Left hindlimb (tissue), 1 donor: ENCODE measurements around the gene FOXK1.
"Not testable (repeated sequence)": the region's sequence is repeated elsewhere in the genome, so short reads cannot be mapped to it uniquely, and the experiment has no call there.

ENCODE experiments used
- DNase-seq: peaks from one replicate; pipeline ENCODE4 v3.0.0-alpha.2; 2018

Gene FOXK1

DNA sequence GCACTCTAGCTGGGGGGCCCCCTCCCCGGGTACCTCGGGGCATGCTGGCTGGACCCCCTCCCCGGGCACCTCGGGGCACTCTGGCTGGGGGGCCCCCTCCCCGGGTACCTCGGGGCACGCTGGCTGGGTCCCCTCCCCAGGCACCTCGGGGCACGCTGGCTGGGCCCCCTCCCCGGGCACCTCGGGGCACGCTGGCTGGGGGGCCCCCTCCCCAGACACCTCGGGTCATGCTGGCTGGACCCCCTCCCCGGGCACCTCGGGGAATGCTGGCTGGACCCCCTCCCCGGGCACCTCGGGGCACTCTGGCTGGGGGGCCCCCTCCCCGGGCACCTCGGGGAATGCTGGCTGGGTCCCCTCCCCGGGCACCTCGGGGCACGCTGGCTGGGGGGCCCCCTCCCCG lies 120.5 kb downstream of the FOXK1 start:
- DNase-seq: not testable (repeated sequence)

DNA sequence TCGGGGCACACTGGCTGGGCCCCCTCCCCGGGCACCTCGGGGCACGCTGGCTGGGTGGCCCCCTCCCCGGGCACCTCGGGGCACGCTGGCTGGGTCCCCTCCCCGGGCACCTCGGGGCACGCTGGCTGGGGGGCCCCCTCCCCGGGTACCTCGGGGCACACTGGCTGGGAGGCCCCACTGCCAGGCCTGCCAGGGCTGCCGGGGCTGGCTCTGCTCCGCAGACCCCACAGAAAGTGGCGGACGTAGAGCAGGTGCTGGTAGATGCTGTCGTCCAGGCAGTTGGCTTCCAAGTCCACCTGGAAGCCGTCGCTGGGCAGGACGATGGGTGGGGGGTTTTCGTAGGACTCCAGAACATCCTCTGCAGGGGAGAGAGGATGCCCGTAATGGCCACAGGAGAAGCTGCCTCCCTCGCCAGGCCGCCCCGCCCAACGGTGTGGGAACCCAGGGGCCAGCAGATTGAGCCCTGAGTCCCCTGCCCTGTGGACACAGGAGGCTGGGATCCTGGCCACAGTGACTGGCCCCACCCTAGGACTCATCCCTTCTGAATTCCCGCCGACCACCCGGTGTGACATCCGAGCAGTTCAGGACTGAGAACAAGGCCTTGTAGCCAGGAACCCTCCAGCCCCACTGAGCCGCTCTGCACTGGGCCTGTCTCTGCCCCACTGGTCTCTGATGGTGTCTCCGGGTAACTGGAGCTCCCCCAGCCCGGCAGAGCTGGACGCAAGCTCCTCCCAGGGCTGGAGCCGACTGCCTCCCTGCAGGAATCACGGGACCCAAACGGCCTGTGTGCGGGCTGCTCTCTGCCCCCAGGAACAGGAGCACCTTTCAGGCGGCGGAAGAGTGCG lies 121.5 kb downstream of the FOXK1 start:
- no peak for DNase-seq

DNA sequence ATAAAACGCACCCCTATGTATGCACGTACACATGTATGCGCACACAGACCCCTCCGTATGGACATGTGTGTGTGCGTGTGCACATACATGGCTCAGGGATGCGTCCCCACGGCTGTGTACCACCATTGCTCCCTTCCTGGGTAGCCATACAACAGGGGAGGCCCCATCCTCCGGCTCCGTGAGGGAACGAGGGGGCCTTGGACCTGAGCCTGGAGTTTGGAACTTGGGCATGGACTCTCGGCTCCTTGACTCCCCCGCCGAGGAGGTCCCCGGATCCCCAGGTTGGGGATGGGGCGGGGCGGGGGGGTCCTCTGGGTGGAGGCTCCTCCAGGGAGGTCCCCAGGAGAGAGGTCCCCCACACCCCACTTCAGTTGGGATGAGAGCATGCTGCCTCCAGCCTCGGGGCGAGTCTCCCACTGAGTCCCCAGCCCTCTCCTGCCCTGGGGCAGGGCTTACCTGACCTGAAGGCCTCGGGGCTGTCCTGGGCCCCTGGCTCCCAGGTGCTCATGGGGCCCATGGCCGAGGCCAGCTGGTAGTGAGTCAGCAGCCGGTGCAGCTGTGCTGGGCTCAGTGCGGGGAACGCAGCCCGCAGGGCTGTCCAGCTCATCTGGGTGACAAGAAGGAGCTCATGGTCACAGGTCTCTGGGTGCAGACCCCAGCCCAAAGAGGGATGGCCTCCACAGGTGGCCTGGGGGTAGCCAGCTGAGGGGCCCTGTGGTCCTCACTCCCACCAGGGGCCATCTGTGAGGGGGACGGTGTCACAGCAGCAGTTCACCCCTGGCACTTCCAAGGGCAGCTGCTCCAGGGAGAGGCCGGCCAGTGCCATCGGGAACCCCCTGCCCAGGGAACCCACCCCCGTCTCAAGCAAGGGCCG lies 123.3 kb downstream of the FOXK1 start:
- DNase-seq: no peak

DNA sequence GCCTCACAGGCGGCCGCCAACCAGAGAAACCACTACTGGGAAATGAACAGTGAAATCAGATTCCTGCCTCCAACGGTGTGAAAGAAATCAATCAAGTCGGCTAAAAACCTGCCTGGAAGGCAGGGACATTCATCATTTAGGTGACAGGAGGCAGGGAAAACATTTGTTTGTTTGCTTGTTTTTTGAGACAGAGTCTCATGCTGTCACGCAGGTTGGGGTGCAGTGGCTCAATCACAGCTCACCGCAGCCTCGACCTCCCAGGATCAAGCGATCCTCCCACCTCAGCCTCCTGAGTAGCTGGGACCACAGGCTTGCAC lies 123.8 kb downstream of the FOXK1 start:
- DNase-seq: no peak

DNA sequence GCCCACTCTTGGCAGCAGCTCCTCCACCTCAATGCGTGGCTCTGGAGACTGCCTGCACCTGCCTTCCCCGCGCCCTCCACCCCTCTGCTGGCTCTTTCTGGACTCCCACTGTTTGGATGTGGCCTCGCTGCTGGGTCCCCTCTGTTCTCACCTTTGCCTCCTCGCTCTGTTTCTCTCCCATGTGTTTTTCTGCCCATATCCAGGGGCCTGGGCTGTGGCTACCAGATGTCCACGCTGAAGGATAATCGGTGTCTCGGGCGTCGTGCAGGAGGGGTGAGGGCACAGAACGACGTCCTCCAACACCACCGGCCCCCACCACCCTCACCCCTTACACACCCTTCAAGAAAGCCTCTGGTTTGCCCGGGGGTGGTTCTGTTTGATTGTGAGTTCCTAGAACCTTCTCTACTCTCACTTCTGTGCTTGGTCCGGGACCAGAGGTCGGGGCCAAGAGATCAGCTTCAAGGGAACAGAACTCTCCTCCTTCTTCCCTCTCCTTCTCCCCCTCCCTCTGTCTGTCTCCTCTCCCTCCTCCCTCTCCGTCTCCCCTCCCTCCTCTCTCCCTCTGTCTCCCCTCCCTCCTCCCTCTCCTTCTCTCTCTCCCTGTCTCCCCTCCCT lies 125.0 kb downstream of the FOXK1 start:
- no peak for DNase-seq

DNA sequence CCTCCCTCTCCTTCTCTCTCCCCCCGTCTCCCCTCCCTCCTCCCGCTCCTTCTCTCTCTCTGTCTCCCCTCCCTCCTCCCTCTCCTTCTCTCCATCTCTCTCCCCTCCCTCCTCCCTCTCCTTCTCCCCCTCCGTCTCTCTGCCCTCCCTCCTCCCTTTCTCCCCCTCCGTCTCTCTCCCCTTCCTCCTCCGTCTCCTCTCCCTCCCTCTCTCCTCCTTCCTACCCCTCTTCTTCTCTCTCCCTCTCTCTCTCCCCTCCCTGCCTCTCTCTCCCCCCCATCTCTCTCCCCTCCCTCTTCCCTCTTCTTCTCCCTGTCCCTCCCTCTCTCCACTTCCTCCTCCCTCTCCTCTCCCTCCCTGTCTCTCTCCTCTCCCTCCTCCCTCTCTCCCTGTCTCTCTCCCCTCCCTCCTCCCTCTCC lies 125.5 kb downstream of the FOXK1 start:
- DNase-seq: no peak

DNA sequence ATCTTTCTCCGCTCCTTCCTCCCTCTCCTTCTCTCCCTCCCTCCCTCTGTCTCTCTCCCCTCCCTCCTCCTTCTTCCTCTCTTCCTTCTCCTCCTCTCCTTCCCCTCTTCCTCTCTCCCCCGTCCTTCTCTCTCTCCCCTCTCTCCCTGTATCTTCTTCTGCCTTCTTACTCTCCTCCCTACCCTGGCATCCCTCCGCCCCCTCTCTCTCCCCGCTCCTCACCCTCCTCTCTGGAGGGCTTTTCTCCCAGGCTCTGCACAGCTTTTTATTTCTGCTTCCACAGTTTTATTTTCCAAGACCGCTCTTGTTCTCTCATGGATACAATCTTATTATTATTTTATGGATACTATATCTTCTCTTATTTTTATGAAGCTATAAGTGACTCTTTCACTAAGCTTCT lies 125.9 kb downstream of the FOXK1 start:
- no peak for DNase-seq

DNA sequence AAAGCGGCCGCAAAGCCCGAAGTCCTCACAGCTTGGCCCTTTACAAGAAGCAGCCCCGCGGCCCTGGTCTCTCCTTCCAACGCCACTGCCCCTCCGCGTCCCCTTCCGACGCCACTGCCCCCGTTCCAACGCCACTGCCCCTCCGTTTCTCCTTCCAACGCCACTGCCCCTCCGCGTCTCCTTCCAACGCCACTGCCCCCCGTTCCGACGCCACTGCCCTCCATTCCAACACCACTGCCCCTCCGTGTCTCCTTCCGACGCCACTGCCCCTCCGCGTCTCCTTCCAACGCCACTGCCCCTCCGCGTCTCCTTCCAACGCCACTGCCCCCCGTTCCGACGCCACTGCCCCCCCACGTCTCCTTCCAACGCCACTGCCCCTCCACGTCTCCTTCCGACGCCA lies 126.5 kb downstream of the FOXK1 start:
- no peak for DNase-seq

DNA sequence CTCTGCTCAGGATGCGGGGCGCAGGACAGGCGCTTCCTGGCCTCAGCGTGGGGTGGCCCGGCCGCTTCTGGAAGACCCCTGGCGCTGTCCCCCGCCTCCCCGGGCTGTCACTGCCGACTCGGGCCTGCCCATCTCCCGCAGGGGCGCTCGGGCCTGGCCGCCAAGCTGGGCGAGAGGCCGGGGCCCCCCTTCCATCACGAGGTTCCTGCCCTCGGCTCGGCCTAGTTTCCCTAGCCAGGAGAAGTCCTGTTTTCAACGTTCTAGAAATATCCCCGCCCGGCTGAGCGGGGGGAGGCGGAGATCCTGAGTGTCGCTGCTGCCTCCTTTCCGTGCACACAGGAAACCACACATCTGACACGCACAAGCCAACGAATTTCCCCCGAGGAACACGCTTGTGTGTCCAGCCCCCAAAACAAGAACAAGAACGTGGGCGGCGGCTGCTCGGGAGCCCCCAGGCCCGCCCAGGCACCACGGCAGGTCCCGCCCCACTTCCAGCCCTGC lies 127.0 kb downstream of the FOXK1 start:
- DNase-seq: no peak

DNA sequence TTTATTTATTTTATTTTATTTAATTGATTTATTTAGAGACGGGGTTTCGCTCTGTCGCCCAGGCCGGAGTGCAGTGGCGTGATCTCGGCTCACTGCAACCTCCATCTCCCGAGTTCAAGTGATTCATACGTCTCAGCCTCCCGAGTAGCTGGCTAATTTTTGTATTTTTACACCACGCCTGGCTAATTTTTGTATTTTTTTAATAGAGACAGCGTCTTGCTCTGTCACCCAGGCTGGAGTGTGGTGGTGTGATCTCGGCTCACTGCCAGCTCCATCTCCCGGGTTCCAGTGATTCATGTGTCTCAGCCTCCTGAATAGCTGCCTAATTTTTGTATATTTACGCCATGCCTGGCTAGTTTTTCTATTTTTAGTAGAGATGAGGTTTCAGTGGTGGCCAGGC lies 127.6 kb downstream of the FOXK1 start:
- no peak for DNase-seq

DNA sequence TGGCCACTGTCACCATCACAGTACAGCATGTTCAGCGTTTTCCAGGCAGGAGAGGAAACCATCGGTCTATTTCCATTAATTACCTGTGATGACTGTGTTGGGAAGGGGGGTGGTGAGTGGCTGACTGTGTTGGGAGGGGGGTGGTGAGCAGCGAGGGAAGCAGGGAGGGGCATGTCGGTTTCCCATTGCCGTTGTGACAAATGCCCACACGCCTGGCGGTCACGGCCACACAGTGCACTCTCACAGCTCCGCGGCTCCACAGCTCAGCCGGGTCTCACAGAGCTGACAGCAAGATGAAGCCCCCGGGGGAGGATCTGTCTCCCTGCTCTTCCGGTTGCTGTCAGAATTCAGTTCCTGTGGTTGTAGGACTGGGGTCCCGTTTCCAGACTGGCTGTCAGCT lies 132.3 kb downstream of the FOXK1 start:
- DNase-seq: no peak

DNA sequence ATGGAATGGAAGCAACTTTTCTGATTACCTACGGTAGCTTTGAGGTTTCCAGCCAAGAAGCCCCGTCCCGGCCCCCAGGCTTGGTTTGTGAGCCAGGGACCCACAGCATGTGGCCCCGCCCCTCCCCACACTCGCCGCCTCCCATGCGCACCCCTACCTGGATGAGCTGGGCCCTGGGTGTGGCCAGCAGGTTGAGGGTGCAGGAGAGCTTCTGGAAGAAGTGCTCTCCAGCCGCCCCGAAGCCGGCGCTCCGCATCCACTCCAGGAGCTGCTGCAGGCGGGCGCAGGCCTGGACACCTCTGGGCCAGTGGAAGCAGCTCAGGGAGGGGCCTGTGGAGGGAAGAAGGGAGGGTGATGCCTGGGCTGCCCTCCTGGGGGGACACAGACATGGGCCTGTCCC lies 133.0 kb downstream of the FOXK1 start:
- no peak for DNase-seq

DNA sequence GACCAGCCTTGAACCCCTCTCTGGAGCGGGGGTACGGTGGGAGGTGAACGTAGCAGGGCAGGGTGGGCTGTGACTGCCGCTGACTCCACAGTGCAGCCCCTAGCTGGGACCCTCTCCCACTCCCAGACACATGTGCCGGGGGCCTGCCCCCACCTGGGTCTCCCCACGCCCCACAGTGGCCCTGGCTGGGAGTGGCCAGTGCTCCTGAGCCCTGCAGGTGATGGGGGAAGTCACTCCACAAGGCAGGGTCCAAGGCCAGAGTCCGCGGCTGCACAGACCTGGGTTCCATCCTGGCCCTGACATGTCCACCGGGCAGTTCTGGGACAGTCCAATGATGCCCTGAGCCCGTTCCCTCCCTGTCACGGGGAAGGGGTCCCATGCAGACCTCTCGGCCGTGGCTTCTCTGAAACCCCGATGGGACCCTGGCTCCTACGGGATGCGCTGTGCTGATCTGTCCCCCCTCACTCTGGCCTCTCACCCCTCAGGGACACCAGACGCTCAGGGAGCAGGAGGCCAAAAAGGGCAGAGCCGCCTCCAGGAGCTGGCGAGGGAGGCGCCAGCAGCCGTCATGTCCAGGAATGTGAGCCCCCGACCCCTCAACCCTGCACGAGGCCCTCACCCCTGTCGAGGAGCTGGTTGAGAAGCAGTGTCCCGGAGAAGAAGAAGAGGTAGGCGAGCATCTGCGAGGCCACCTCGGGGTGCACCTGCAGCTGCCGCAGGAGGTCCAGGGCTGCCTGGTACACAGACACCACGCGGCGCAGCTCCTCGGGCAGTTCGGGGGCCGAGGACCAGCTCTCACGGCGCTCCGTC lies 133.7 kb downstream of the FOXK1 start:
- DNase-seq: no peak

DNA sequence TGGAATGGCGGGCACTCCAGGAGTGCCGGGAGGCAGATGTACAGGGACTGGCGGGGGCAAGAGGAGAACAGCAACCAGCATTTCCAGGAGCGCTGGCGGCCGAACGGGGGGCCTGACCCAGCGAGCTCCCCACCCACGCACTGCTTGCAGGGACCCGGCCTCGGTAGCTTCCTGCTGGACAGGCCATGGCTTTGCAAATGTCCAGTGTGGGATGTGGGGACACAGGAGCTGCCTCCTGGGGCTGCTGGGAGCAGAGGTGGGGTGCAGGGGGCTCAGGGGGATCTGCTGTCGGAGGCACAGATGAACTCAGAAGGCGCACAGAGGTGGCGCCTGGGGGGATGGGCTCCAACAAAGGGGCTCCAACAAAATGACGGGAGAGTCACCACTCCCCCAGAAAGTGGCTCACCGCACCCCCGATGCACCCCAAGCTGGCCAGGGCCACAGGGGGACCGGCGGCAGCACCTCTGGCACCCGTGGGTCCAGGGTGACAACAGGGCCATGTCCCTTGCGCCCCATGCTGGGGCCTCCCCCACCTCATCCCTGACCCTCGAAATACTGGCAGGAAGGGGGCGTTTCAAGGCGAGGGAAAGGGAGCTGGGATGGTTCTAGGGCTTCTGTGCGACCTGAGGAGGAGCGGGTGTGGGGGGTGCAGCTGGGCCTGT lies 134.5 kb downstream of the FOXK1 start:
- DNase-seq: no peak

DNA sequence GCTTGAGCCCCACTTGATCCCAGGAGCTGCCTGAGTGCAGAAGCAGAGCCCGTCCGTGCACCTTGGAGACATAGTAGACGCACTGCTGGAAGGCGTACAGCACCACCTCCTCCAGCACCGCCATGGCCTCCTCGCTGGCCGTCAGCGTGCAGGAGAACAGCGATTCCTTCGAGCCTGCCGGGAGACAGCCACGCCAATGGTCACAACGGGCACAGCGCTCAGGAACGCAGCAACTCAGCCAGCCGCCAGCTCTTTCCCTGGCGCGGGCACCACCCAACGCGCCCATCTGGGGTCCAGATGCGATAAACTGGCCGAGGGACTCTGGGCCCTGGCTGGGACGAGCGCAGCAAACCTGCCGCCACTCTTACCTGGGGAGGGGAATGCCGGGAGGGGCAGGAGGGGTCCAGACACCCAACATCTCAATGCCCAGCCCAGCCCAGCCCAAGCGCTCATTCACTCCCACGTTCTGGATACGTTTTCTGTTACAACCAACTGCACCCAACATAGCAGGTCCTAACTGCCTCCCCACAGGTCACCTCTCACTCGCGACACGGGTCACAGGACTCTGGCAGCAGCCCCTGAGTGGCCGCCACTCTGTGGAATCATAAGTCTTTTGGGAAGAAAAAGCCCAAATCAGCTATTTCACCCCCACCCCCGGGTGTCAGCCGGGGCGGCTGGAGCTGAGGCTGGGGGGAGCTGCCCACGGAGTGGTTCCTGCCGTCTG lies 135.2 kb downstream of the FOXK1 start:
- DNase-seq: no peak

DNA sequence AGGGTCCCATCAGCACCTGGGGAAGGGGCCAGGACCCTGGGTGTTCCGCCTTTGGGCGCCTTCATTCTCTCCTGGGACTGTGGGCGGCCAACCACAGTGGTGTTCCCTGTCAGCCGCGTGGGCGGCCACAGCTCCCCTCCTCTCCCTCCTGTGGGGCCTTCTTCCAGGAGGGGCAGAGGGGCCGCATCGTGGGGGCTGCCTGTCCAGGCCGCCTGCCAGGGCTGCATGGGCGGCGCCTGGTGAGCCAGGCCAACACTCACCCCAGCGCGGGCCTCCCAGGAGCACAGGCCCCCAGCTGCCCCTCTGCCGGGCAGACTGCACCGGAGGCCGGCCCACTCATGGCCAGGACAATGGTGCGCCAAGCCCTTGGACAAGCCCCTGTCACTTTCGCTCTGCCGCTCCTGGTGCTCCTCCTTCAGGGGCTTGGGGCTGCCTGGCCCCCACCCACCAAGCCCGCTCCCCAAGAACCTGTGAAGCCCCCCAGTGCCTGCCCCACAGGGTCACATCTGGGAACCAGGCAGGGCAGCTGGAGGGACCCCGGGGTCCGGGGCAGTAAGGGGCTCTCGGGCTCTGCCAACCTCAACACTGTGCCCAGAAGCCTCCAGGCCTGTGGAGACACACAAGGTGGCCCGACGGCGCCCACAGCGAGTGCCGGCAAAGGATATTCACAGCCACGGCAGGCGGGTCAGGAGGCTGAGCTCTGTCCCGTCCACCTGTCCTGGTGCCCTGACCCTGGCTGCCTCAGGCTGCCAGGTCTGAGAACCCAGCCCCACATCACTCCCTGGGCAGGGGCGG lies 136.1 kb downstream of the FOXK1 start:
- DNase-seq: no peak

DNA sequence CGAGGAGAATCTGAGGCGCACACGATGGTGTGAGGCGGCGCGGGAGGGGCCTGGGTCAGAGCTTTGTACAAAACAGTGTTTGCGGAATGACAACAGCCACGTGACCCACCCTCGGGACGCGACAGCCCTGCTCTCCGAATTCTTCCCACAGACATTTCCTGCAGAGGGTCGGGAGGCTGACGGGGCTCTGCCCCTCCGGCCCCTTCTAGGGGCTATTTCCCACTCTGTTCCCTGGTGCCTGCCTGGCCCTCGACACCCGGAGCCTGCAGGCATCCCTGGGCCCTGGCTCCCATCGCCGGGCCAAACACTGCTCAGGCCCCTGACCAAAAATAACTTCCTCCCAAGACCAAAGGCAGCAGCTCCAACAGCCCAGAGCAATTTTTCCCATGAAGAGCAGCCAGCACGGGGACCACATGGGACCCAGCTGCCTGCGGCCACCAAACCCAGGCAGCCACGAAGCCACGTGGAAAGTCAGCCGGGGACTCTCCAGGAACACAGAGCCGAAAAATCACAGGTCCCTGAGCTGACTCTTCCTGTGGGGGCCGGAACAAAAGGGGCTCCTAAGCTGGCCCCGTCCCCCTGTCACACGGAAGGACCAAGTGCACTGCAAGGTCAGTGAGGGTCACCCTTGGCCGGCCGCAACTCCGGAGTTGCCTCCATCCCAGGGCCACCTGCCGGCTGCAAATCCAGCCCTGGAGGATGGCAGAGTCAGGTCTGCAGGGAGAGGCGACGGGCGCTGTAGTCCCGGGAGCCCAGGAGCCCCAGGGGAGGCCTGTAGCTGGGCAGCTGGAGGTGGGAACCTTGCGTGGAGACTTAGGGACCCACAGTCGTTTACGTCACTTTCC lies 137.7 kb downstream of the FOXK1 start:
- peak; percentile 75 for DNase-seq

DNA sequence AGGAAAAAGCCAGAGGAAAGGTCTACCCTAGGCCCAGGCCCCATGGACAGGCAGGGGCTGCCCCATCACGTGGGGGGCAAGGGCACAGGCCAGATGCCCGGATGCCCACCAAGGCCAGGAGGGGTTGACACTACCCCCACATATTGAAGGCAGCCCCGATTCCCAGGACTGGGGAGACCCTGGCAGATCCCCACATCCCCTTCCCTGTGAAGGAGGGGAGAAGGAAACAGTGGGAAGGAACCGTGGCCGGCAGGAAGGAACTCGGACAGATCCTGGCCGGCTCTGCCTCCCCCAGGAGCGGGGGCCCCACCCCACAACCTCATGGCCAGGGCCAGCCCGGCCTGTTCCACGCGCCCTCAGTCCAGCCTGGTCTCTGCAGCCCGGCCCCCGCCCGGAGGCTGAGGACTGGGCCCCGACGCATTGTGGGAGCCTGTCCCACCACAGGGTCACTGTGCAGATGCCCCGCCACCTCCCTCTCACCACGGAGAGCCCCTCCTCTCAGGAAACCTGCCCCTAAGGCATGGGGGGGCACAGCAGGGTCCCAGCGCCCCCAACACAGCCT lies 138.4 kb downstream of the FOXK1 start:
- no peak for DNase-seq
